ENCODE data around the gene ZFPM1.

The ZFPM1 gene

GRCh38 chr16:88433632-88434352, 19.3 kb upstream of the ZFPM1 start:
- no peak for DNase-seq (ENCODE audit: low read depth in 2 of 2)
- H3K4me3 ChIP-seq (replicated peaks in 1 of 2; ENCODE audit: low read depth in 2 of 2, low read length in 2 of 2) = no peak overlapping the region
- TF ChIP-seq CTCF (IDR thresholded peaks at IDR 0.05; ENCODE audit: low read depth, low read length) = no peak

DNA sequence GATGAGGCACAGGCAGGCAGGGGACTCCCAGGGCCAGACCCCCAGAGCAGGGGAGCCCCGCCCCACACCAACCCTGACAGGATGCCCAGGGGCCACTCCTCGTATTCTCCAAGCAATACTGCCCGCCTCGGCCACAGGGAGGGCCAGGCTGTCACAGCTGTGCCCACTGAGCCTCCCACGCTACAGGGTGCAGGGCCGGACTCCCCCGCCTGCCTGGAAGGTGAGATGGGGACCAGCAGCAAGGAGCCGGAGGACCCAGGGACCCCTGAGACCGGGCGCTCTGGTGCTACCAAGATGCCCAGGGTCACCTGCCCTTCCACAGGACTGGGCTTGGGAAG, 18.8 kb upstream of the ZFPM1 start:
- TF ChIP-seq CTCF (IDR thresholded peaks at IDR 0.05; ENCODE audit: low read depth, low read length) = no peak
- DNase-seq (ENCODE audit: low read depth in 2 of 2) = no peak
- H3K4me3 ChIP-seq (replicated peaks in 1 of 2; ENCODE audit: low read depth in 2 of 2, low read length in 2 of 2) = no peak overlapping the region

GRCh38 chr16:88434746-88435145, 18.3 kb upstream of the ZFPM1 start:
- TF ChIP-seq CTCF (IDR thresholded peaks at IDR 0.05; ENCODE audit: low read depth, low read length) = no peak
- no peak overlapping the region for H3K4me3 ChIP-seq (replicated peaks in 1 of 2; ENCODE audit: low read depth in 2 of 2, low read length in 2 of 2)
- DNase-seq (ENCODE audit: low read depth in 2 of 2) = no peak

DNA sequence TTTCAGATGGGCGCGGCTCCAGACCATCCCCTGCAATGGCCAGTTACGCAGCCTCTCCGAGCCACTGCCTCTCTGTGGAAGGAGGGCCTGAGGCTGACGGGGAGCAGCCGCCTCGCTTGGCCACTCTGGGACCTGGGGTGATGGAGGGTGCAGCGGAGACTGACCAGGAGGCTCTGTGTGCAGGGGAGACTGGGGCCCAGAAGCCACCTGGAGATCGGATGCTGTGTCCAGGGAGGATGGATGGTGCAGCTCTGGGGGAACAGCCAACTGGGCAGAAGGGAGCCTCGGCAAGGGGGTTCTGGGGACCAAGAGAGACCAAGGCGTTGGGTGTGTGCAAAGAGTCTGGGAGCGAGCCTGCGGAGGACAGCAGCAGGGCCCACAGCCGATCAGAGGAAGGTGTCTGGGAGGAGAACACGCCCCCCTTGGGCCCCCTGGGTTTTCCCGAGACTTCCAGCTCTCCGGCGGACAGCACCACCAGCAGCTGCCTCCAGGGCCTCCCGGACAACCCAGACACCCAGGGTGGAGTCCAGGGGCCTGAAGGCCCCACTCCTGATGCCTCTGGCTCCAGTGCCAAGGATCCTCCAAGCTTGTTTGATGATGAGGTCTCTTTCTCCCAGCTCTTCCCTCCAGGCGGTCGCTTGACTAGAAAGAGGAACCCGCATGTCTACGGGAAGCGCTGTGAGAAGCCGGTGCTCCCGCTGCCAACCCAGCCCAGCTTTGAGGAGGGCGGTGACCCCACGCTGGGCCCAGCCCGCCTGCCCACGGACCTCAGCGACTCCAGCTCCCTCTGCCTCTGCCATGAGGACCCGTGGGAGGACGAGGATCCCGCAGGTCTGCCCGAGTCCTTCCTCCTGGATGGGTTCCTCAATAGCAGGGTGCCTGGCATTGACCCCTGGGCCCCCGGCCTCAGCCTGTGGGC, 17.4 kb upstream of the ZFPM1 start:
- no peak for TF ChIP-seq CTCF (IDR thresholded peaks at IDR 0.05; ENCODE audit: low read depth, low read length)
- DNase-seq (ENCODE audit: low read depth in 2 of 2) = no peak
- H3K4me3 ChIP-seq (replicated peaks in 1 of 2; ENCODE audit: low read depth in 2 of 2, low read length in 2 of 2) = no peak overlapping the region

DNA sequence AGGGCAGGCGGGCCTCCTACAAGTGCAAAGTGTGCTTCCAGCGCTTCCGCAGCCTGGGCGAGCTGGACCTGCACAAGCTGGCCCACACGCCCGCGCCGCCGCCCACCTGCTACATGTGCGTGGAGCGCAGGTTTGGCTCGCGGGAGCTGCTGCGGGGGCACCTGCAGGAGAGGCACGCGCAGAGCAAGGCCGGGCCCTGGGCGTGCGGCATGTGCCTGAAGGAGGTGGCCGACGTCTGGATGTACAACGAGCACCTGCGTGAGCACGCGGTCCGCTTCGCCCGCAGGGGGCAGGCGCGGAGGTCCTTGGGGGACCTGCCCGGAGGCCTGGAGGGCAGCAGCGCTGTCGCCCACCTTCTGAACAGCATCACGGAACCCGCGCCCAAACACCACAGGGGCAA, 16.3 kb upstream of the ZFPM1 start:
- TF ChIP-seq CTCF (IDR thresholded peaks at IDR 0.05; ENCODE audit: low read depth, low read length) = no peak
- no peak for DNase-seq (ENCODE audit: low read depth in 2 of 2)
- no peak overlapping the region for H3K4me3 ChIP-seq (replicated peaks in 1 of 2; ENCODE audit: low read depth in 2 of 2, low read length in 2 of 2)

DNA sequence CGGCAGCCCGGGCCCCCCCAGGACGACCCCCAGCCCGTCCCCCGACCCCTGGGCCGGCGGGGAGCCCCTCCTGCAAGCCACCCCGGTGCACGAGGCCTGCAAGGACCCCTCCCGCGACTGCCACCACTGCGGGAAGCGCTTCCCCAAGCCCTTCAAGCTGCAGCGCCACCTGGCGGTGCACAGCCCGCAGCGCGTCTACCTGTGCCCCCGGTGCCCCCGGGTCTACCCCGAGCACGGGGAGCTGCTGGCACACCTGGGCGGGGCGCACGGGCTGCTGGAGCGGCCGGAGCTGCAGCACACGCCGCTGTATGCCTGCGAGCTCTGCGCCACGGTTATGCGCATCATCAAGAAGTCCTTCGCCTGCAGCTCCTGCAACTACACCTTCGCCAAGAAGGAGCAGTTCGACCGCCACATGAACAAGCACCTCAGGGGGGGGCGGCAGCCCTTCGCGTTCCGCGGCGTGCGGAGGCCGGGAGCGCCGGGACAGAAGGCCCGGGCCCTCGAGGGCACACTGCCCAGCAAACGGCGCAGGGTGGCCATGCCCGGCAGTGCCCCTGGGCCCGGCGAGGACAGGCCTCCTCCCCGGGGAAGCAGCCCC, 15.6 kb upstream of the ZFPM1 start:
- TF ChIP-seq CTCF (IDR thresholded peaks at IDR 0.05; ENCODE audit: low read depth, low read length) = peak; percentile 65
- H3K4me3 ChIP-seq (replicated peaks in 1 of 2; ENCODE audit: low read depth in 2 of 2, low read length in 2 of 2) = no peak overlapping the region
- DNase-seq (ENCODE audit: low read depth in 2 of 2) = peak; percentile 32 to 44
